ENCODE results near the gene TMED6. TPM values are rescaled to one million over a fixed set of nuclear protein-coding genes. Genes with fewer than 3 reads are reported as not detected.

The TMED6 gene
- total RNA-seq, 1 donor from 2014 or later: not detected

GRCh38 chr16:69386596-69386995, 35.0 kb upstream of the TMED6 start:
- no peaks in the 10 kb centered on the region for H3K9me3 ChIP-seq (ENCODE audit: low read depth)
- H2AFZ ChIP-seq (replicated peaks): no peak overlapping the region
- no peaks in the 10 kb centered on the region for H3K9me3 Mint-ChIP-seq
- peaks cover 10% of the 10 kb centered on the region for H3K4me1 Mint-ChIP-seq
- H3K4me3 ChIP-seq: no peak overlapping the region
- no peaks in the 10 kb centered on the region for H3K36me3 ChIP-seq
- H3K4me2 ChIP-seq: no peak overlapping the region
- H3K27me3 Mint-ChIP-seq (ENCODE audit: insufficient read depth, low read depth): peaks cover 2% of the 10 kb centered on the region
- H3K79me2 ChIP-seq (ENCODE audit: low read depth): peaks cover 42% of the 10 kb centered on the region
- H3K36me3 Mint-ChIP-seq: peaks cover 12% of the 10 kb centered on the region
- peaks cover 19% of the 10 kb centered on the region for H3F3A ChIP-seq (ENCODE audit: low read depth)
- no peaks in the 10 kb centered on the region for H3K27me3 ChIP-seq
- H3K9ac ChIP-seq: no peak overlapping the region
- peak overlapping the region; percentile 94 for H3K4me3 Mint-ChIP-seq
- H3K27ac ChIP-seq: no peak overlapping the region
- H3K4me1 ChIP-seq: peaks cover 6% of the 10 kb centered on the region
- H4K20me1 ChIP-seq (ENCODE audit: low read depth): peaks cover 14% of the 10 kb centered on the region
- no peak for DNase-seq (ENCODE audit: low spot score)
- no peak for TF ChIP-seq EZH2phosphoT487 (IDR thresholded peaks at IDR 0.05)
- TF ChIP-seq, protein P1, sequence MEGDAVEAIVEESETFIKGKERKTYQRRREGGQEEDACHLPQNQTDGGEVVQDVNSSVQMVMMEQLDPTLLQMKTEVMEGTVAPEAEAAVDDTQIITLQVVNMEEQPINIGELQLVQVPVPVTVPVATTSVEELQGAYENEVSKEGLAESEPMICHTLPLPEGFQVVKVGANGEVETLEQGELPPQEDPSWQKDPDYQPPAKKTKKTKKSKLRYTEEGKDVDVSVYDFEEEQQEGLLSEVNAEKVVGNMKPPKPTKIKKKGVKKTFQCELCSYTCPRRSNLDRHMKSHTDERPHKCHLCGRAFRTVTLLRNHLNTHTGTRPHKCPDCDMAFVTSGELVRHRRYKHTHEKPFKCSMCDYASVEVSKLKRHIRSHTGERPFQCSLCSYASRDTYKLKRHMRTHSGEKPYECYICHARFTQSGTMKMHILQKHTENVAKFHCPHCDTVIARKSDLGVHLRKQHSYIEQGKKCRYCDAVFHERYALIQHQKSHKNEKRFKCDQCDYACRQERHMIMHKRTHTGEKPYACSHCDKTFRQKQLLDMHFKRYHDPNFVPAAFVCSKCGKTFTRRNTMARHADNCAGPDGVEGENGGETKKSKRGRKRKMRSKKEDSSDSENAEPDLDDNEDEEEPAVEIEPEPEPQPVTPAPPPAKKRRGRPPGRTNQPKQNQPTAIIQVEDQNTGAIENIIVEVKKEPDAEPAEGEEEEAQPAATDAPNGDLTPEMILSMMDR (IDR thresholded peaks at IDR 0.05): no peak
- no peak for TF ChIP-seq EZH2 (IDR thresholded peaks at IDR 0.05)
- no peak overlapping the region for H3K27ac Mint-ChIP-seq

DNA sequence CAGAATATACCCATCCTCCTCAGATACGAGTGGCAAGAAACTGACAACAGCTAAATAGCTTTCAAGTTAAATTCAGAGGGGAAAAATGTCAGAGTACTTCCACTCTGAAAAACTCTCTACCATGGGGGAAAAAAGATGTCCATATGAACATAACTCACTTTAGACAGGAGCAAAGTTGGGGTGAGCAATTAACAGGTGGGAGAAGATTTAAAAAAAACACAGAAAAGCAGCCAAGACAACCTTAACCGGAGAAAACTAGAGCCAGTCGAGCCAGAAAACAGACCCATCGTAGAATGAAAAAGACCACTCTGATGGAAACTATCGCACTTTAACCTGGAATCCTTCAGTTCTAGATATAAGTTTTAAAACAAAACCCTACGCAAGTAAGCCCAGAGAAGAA, 33.4 kb upstream of the TMED6 start:
- H3F3A ChIP-seq (ENCODE audit: low read depth): peaks cover 19% of the 10 kb centered on the region
- peak overlapping the region; percentile 98 for H3K4me2 ChIP-seq
- H3K4me3 ChIP-seq: peak overlapping the region; percentile 90
- H3K9me3 ChIP-seq (ENCODE audit: low read depth): no peaks in the 10 kb centered on the region
- H3K9ac ChIP-seq: peak overlapping the region; percentile 88
- peak overlapping the region; percentile 99 for H2AFZ ChIP-seq (replicated peaks)
- H3K4me1 ChIP-seq: peaks cover 6% of the 10 kb centered on the region
- peaks cover 12% of the 10 kb centered on the region for H3K36me3 Mint-ChIP-seq
- H3K4me3 Mint-ChIP-seq: peak overlapping the region; percentile 92
- H4K20me1 ChIP-seq (ENCODE audit: low read depth): peaks cover 14% of the 10 kb centered on the region
- H3K9me3 Mint-ChIP-seq: no peaks in the 10 kb centered on the region
- H3K27ac ChIP-seq: no peak overlapping the region
- DNase-seq (ENCODE audit: low spot score): no peak
- H3K27me3 Mint-ChIP-seq (ENCODE audit: insufficient read depth, low read depth): peaks cover 3% of the 10 kb centered on the region
- peak overlapping the region; percentile 40 for H3K27ac Mint-ChIP-seq
- TF ChIP-seq, protein P1 (IDR thresholded peaks at IDR 0.05): no peak
- TF ChIP-seq EZH2 (IDR thresholded peaks at IDR 0.05): no peak
- no peak for TF ChIP-seq EZH2phosphoT487 (IDR thresholded peaks at IDR 0.05)
- no peaks in the 10 kb centered on the region for H3K36me3 ChIP-seq
- peaks cover 49% of the 10 kb centered on the region for H3K79me2 ChIP-seq (ENCODE audit: low read depth)
- no peaks in the 10 kb centered on the region for H3K27me3 ChIP-seq
- H3K4me1 Mint-ChIP-seq: peaks cover 10% of the 10 kb centered on the region

GRCh38 chr16:69382421-69382820, 30.8 kb upstream of the TMED6 start:
- Histone ChIP-seq H4K20me1 (ENCODE audit: low read depth) (peaks cover 14% of the 10 kb centered on the region), H3K9ac (no peak overlapping the region), H3K9me3 (ENCODE audit: low read depth) (no peaks in the 10 kb centered on the region), H3K27me3 (no peaks in the 10 kb centered on the region), H3K4me1 (peaks cover 6% of the 10 kb centered on the region), H3K4me2 (no peak overlapping the region), H2AFZ (replicated peaks) (no peak overlapping the region), H3K4me3 (no peak overlapping the region), H3K27ac (no peak overlapping the region), H3K79me2 (ENCODE audit: low read depth) (peaks cover 49% of the 10 kb centered on the region), H3K36me3 (peaks cover 4% of the 10 kb centered on the region), H3F3A (ENCODE audit: low read depth) (peaks cover 24% of the 10 kb centered on the region)
- no peak overlapping the region for H3K27ac Mint-ChIP-seq
- H3K27me3 Mint-ChIP-seq (ENCODE audit: insufficient read depth, low read depth): peaks cover 3% of the 10 kb centered on the region
- peaks cover 10% of the 10 kb centered on the region for H3K4me1 Mint-ChIP-seq
- no peak overlapping the region for H3K4me3 Mint-ChIP-seq
- TF ChIP-seq EZH2 (IDR thresholded peaks at IDR 0.05): no peak
- TF ChIP-seq, protein P1 (IDR thresholded peaks at IDR 0.05): no peak
- TF ChIP-seq EZH2phosphoT487 (IDR thresholded peaks at IDR 0.05): no peak
- peaks cover 24% of the 10 kb centered on the region for H3K36me3 Mint-ChIP-seq
- no peak for DNase-seq (ENCODE audit: low spot score)
- no peaks in the 10 kb centered on the region for H3K9me3 Mint-ChIP-seq
